Activated effector memory CD4-positive, alpha-beta T cell treated with anti-CD3 and anti-CD28 coated beads, Interleukin-2, amount 50 U/mL, for 16 hours (primary cell): ENCODE results near the gene CEBPE.
"Not testable (repeated sequence)": the region's sequence is repeated elsewhere in the genome, so short reads cannot be mapped to it uniquely, and the experiment has no call there.

ENCODE experiments used
- DNase-seq: peaks from one replicate; pipeline ENCODE4 v3.0.0-alpha.2; 2020

The CEBPE gene

GRCh38 chr14:23120541-23121251, 1.6 kb upstream of the CEBPE start:
- DNase-seq: peak; percentile 92

GRCh38 chr14:23119363-23120327, 590 bp upstream of the CEBPE start:
- peak; percentile 67 for DNase-seq

DNA sequence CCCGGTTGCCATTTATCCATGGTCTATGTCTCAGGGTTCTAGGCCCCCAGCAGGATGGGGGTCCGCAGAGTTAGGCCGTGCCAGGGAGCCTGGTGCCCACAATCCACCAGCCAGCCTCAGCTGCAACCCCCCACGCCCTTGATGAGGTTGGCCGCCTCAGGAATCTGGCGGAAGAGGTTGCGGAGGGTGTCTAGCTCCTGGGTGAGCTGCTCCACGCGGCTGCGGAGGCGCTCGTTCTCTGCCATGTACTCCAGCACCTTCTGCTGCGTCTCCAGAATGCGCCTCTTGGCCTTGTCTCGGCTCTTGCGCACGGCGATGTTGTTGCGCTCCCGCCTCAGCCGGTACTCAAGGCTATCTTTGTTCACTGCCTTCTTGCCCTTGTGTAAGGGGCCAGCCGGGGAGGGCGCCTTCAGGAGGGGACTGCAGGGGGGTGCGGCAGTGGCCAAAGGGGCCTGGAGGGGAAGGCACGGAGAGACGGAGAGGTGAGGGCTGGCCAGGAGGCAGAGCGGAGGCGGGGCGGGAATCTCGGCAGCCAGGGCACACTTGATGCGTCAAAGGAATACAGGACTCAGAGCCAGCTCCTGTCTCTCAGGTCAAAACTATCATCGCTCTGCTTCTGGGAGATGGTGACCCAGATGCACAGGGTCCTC, 1.6 kb downstream of the CEBPE start:
- no peak for DNase-seq

DNA sequence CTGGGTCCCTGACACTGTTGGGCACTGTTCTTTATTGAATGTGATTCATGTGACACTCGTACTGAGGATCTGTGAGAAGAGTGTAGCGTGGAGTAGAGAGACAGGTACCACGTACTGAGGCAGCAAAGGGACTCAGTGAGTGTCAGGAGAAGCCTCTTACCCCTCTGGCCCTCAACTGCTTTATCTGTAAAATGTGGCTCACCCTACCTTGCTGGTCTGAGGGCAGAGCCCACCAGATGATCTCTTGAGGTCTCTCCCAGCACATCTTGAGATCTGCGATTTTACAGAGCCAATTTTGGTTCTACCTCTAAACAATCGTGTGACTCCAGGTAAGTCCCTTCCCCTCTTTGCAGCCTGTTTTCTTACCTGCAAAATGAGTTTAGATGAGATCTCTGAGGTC, 3.1 kb downstream of the CEBPE start:
- no peak for DNase-seq

DNA sequence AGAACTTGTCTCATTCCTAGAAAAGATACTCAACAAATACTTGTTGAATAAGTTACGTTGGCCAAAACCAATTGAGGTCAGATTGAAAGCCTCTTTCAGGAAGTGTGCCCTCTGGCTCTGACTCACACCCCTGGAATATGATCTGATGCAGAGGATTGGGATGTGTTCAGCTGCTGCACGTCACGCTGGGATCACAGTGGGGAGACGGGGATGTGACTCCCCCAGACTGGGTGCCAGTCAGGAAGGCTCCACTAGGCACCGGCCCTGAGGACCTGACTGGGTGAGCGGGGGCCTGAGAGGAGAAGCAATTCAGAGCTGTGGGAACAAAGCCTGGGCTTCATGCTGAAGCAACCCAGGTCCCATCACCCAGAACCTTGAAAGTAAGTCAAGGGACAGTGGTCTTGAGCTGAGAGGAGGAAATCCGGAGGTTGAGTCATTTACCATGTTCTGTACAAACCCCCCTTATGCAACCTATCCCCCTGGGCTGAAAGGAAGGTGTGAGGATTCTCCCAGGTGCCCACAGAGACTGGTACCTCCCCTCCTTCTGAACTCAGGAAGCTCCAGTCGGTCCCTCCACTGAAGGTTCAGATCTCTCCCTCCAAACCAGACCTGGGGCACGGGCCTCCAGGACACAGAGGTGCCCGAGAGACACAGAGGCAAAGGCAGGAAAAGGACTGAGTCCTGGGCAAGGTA, 3.9 kb downstream of the CEBPE start:
- DNase-seq: peak; percentile 48

DNA sequence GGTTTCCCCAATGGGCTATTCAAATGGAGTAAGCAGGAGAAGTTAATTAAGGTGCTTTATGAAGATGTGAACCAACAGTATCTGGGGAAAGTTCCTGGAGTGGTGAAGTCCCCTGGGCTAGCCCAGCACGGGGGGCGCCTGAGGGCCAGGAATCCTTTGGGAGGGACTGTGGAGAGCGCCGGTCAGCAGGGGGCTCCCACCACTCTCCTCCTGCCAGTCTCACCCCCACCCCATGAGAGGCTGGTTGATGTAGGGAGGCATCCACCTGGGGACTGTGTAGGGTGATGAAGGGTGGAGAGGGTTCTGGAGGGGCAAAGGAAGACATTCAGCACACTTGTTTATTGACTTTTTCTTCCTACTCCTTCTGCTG, 4.4 kb downstream of the CEBPE start:
- DNase-seq: peak; percentile 36

DNA sequence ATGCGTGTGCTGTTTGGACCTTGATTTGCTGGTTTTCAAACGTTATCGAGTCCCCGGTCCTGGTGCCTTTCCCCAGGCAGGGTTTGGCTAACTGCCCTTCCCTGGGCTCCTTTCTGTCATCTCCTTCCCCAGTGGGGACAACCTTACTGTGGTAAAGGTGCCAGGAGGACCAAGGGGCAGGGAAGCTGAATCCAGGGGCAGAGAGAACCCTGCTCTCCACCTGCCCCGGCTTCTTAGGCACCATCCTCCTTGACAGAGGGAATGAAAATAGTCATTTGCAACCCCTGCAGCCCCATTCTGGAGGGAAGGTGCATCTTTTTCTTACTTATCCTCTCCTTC, 5.0 kb downstream of the CEBPE start:
- peak; percentile 38 for DNase-seq

DNA sequence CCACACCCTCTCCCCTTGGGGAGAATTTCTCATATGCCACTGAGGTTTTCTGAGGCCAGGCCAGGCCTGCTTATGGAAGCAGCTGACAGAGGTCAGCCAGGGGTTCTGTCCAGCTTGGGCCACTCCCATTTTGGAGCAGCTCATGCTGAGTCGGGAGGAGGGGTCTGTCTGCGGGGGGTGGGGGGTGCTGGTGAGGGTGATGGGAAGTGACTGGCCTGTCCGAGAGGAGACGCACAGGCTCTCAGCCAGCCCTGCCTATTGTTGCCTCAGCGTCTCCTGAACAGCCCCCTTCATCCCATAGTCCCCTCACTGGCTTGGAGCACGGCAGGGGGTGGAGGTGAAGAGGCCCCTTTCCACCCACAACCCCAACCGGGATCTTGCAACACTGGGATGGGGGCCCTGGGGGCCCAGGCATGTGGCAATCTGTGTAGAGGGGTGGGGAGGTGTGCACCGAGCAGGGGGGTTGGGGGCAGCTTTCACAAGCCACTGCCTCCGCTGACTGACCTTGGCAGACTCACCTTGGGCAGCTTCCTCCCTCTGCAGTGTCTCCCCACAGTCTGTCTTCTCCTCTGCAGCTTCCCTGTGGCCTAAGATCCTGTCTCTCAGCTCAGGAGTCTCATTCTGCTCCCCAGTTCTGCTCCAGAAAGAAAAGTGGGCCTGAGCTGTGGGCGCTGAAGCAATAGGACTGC, 5.5 kb downstream of the CEBPE start:
- peak; percentile 50 for DNase-seq

- peak; percentile 50 for DNase-seq
These were observed 6.5 kb downstream of the CEBPE start for GRCh38 chr14:23112359-23113178.

DNA sequence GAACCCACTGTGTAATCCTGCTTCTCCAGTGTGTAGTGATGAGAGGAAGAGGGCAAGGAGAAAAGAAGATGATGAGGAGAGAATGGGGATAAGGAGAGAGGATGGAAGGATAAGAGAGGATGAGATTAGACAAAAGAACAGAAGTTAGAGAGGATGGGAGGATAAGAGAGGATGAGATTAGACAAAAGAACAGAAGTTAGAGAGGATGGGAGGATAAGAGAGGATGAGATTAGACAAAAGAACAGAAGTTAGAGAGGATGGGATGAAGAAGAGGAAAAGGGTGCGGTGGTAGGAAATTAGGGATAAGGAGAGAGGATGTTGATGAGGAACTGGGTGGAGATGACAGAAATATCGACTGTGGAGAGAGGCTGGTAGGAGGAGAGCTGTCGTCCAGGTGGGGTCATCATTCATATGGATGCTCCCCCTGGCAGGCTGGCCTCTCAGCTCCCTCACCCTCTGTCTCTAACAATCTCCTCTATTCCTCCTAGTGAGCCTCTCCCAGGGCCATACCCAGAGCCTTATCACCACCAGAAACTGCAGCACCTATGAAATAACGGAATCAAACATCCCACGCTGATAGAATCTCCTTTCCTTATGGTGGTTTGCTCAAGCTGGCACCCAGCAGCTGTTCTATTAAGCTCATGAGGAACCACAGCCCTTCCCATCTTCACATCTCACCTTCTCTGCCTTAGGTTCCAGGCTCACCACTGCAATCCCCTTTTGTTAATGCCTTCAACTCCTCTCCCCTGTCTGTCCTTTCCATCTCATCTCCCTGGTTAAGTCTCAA, 8.3 kb downstream of the CEBPE start:
- no peak for DNase-seq

GRCh38 chr14:23109769-23110168, 9.3 kb downstream of the CEBPE start:
- no peak for DNase-seq

- DNase-seq: peak; percentile 24
These were observed 10.9 kb downstream of the CEBPE start for GRCh38 chr14:23108169-23108568.

- not testable (repeated sequence) for DNase-seq
These were observed 11.4 kb downstream of the CEBPE start for GRCh38 chr14:23107620-23108019.

GRCh38 chr14:23106747-23107045, 12.4 kb downstream of the CEBPE start:
- no peak for DNase-seq

DNA sequence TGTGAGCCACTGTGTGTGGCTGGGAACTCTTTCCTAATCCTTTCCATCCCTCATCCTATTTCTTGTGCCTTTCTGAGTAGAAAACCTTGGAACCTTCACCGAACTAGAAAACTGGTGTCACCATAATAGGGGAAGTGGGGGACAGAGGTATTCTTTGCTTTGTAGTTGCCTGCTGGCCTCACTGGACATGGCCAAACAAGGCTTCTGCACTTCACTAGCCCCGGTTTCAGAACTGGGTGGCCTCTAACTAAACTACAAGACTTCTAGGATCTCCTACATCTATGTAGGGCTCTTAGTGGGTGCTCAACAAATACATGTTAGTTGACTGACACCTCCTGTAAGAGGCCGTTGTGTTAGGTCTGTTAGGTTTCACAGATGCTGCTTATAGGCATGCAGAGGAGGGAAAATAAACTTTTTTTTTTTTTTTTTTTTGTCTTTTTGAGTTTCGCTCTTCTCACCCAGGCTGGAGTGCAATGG, 13.7 kb downstream of the CEBPE start:
- DNase-seq: no peak

DNA sequence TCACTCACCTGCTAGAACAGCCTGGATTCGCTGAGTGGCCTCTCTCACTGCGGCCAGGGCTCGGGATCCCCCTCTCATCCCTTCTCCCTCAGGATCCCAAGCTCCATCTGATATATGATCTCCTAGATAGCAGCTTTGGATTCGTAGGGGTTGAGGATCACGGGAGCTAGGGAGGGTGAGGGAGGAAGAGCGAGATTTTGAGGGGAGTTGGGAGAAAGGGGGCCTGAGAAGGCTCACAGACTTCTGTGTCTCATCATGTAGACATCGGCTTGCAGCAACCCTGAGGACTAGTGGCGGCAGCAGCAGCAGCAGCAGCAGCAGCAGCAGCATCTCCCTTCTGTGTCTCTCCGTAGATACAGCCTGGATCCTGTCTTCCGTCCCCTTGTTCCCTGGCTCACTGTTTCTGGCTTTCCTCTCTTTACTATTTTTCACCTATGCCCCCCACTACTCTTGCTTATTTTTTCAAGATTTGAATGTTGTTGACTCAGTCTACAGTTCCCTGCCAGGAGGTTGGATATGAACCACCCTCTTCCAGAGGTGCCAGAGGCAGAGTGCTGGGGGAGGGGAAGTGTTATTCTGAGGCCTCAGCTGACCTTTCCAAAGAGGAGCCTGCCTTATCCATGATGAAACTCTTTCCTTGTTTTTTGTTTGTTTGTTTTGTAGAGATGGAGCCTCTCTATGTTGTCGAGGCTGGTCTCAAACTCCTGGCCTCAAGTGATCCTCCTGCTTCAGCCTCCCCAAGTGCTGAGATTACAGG, 14.3 kb downstream of the CEBPE start, which contains the start of gene CIROP:
TSS of gene CIROP (minus strand) at position 399 of the 757 bp plus-strand sequence. CDS start at position 330, 69 bp downstream.
- DNase-seq: no peak

DNA sequence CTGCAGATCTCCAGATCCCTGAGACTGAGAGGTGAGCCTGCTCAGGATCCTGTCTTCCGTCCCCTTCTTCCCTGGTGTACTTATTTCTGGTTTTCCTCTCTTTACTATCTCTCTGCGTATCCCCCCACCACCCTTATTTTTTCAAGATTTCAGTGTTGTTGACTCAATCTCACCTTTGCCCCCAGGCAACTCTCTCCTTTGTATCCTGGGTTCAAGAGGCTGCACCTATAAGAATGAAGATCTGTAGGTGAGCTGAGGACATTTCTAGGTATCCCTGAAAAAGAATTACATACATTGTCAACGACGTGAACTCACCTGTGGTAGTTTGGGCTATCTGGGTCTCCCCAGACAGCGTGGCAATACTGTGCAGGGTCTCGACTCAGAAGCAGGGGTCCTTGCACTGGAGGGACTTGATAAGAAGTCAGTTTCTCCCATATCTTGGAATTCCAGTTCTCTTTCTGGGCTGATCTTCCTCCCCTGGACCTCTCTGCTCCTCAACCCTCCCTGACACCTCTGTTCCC, 14.9 kb downstream of the CEBPE start:
- DNase-seq: no peak

DNA sequence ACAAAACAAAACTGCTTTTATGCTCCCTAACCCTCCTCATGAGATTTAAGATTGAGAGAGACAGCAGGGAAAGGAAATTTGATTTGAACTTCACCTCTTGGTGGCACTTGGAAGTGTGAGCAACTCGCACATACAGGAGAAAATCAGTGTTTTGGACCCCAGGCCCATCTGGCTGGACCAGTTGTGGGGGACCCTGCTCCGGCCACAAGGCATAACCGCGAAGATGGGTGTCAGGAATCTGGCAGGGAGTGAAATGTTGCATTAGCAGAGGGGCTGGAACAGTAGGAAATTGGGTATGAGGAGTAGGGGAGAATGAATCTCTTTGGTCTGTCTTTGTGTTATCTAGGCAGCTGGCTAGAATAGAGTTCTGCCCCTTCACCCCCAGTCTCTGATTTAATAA, 15.5 kb downstream of the CEBPE start:
- DNase-seq: no peak

DNA sequence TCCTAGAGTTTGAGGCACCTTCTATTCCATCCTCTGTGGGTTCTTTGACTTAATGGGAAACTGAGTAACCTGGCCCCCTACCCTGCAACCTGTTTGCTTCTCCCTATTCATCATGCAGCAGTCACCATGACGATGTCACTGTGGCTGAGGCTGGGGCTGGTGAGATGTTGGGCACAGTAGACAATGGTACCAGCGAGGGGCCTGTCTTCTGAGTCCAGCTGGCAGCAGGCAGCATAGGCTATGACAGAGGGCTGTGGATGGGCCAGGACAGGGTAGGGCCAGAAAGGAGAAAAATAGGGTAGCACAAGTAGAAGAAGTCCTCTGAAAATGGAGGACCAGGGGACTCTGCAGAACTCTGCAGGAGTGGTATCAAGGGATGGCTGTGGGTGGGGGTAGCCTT, 16.3 kb downstream of the CEBPE start:
- no peak for DNase-seq
